Measurements from ENCODE around the gene SLC9C2.
"Not testable (repeated sequence)": the region's sequence is repeated elsewhere in the genome, so short reads cannot be mapped to it uniquely, and the experiment has no call there.

The SLC9C2 gene

DNA sequence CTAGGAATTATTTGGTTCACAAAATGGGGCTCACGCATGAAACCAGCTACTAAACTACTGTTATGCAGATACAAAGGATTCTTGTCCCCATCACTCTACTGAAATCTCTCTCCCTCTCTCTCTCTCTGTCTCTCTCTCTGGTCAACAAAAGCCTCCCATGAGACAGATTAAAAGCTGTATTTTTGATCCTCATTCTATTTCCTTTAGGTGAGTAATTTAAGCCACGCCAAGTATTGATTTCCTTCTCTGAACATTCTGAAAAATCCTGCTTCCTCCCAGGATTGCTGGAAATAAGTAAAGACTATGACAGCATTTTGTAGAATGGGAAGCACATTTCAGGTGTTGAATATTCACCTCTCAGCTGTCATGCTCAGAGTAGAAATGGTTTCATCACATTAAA lies 82.1 kb downstream of the SLC9C2 start:
- DNase-seq: no peak

GRCh38 chr1:173514503-173514902 lies 88.4 kb downstream of the SLC9C2 start:
- DNase-seq: not testable (repeated sequence)

GRCh38 chr1:173509797-173510196 lies 93.1 kb downstream of the SLC9C2 start:
- no peak for DNase-seq

DNA sequence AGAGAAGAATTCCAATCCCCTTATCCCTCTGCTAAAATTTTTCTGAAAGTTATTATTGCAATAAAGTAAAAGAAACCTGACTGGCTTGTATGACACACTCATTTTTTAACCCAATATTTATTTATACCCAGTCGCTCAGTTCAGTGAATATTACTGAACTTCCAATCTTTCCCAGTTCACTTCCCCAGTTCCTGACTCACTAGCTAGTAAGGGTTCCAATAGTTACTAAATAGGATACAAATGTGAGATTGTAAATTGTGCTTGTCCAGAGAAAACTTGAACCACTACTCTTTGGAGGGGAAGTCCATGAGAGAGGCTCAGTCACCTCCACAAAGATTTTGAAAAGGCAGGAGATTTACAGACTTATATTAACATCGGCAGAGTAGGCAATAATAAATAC lies 94.3 kb downstream of the SLC9C2 start:
- no peak for DNase-seq

DNA sequence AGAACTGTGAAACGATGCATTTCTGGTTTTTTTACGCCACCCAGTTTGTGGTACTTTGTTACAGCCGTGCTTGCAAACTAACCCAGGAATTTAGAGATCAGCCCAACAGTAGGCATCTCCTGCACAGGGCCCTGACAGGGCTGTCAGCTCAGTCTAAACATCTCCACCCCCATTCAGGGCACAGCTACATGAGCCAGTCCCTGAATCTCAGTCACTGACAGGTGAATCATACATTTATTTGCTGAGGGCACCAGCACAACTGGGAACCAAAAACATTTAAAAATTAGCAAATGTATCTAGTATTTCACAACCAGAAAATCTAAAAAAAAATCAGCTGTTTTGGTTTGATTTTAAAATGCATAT lies 95.0 kb downstream of the SLC9C2 start:
- DNase-seq: no peak

- DNase-seq: no peak
These were observed 95.5 kb downstream of the SLC9C2 start for GRCh38 chr1:173507205-173507846.

GRCh38 chr1:173506437-173506836 lies 96.4 kb downstream of the SLC9C2 start:
- no peak for DNase-seq

DNA sequence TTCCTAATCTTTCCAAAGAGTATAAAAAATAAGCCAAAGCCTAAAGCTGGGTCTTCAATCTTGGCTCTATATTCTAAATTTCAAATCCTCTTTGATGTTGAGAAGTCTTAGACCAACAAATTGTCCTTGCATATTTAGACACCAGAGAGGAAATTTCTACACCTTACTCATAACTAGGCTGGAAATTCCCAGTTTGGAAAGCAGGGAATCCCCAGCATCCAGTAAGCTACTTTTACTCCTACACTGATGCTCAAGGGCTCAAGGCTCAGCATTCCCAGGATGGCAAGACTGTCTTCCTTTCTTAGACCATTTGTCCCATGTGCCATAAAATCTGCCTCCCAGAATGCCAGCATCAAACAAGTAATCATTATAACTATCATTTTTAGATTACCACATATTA lies 97.5 kb downstream of the SLC9C2 start:
- DNase-seq: no peak

DNA sequence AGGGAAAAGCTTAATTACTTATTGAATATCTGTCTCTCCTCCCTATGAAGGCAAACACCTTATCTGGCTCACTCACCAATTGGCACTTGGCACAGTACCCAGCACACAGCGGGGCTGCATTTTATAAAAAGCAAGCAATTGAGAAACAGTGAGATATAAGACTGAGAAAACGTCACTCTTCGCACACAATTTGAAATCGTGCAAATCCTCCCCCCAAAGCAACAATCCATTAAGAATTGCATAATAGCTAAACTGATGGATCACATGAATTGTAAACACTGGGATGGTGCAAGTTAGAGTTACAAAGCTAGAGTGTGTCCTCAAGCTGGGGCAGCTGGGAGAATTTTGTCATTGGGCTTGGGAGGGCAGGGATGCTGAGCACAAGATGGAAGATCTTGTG lies 98.6 kb downstream of the SLC9C2 start:
- DNase-seq: no peak

DNA sequence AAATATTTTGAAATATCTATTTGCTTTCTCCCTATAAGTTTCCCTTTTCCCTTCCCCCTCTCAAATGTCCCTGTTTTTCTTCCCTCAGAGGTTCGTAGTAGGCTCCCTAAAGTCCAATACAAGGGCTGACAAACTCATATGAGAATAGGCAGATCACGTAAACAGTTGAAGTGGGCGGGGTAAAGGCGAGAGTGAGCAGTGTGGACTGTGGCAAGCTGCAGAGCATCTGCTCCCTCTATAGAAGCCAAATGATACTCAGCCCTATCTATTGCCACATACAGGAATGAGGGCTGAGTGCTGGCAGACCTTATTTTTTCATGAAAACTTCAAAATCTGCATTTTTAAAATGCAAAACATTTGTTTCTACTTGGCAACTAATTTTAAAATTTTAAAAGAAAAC lies 99.5 kb downstream of the SLC9C2 start:
- DNase-seq: peak; percentile 47

- no peak for DNase-seq
These were observed 100.8 kb downstream of the SLC9C2 start for GRCh38 chr1:173502104-173502503.

GRCh38 chr1:173499729-173500128 lies 103.1 kb downstream of the SLC9C2 start:
- DNase-seq: no peak

- no peak for DNase-seq
These were observed 106.0 kb downstream of the SLC9C2 start for GRCh38 chr1:173496757-173497320.

DNA sequence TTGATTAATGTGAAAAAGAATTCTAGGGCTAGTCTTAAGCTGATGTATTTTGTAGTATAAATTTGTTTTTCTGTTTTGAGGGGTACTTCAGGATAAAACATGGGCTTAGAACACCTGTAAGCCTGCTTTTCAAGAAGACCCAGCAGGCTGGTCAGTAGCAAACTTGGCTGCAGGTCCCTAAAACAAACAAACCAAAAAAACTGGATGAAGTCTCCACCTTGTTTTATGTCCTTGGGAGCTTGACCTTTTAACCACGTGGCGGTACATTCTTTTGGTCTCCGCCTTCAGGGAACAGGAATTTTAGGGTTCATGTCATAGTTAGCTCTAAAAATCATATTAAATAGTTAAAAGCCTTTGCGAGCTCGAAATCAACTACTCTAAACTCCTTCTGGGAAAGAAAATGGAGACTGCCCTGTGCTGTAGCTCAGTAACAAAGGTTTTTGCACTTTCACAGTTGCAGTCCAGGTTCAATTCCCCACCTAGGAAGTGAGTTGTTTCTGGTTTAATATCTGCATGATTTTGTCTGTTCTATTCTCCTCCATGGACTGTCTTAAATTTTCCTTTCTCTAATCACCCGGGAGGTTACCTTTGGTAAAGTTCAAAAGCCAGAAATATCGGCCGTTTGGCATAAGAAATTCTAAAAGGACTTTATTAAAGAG lies 107.1 kb downstream of the SLC9C2 start:
- DNase-seq: no peak

DNA sequence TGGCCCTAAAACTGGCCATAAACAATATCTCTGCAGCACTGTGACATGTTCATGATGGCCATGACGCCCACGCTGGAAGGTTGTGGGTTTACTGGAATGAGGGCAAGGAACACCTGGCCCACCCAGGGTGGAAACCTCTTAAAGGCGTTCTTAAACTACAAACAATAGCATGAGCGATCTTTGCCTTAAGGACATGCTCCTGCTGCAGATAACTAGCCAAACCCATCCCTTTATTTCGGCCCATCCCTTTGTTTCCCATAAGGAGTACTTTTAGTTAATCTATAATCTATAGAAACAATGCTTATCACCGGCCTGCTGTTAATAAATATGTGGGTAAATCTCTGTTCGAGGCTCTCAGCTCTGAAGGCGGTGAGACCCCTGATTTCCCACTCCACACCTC lies 109.7 kb downstream of the SLC9C2 start:
- not testable (repeated sequence) for DNase-seq

GRCh38 chr1:173491508-173491907 lies 111.4 kb downstream of the SLC9C2 start:
- DNase-seq: no peak

GRCh38 chr1:173489929-173490328 lies 112.9 kb downstream of the SLC9C2 start:
- no peak for DNase-seq

GRCh38 chr1:173489149-173489600 lies 113.7 kb downstream of the SLC9C2 start:
- DNase-seq: no peak

DNA sequence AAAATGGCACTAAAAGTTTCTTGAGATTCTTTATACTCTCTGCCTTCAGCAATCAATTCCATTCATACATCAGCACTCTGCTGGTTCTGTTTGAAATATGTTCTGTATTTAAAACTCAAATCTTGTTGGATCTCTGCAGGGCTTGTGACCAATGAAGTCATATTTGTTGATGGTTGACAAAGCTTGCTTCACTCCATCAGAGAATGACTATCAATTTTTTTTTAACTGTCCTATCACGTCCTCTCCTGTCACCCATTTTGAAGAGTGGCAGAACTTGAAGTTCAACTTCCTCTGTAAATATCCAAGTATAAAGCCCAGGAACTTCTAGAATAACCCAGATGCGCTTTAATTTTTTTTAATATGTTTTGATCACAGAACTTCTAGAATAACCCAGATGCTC lies 114.9 kb downstream of the SLC9C2 start:
- no peak for DNase-seq

GRCh38 chr1:173485401-173485800 lies 117.5 kb downstream of the SLC9C2 start:
- no peak for DNase-seq

DNA sequence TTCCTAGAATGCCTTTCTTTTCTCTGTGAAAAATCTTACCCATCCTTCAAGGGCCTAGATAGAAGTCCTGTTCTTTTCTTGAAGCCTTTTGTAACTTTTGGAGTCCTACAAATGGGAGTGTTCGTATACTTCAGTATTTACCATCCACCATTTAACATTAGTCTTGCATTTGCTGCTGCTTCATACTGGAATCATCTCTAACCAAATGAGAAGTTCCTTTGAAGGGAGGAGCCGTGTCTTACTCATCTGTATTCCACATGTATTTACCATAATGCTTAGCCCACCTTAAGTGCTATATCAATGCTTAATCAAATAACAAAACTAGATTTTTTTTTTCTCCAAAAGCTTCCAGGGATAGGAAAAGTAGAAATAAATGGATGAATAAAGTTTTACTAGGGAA lies 118.6 kb downstream of the SLC9C2 start:
- no peak for DNase-seq

DNA sequence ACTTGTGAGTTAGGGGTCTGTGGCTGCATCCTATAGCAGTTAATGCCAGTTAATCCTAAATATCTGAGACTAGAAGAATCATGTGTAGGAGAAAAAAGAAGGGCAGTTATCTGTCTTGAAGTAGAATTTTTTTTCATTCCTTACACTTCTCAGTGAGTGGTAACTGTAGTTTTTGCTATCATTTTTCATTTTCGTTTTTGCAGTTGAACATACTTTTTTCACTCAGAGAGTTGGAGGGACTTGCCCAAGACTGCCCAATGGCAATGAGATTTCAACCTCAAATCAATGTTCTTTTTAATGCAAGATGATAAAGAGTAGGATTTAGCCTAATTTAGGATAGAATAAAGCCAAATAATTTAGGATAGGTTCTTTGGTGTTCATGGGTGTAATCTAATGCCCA lies 120.2 kb downstream of the SLC9C2 start:
- no peak for DNase-seq

GRCh38 chr1:173481195-173481772 lies 121.6 kb downstream of the SLC9C2 start:
- no peak for DNase-seq

DNA sequence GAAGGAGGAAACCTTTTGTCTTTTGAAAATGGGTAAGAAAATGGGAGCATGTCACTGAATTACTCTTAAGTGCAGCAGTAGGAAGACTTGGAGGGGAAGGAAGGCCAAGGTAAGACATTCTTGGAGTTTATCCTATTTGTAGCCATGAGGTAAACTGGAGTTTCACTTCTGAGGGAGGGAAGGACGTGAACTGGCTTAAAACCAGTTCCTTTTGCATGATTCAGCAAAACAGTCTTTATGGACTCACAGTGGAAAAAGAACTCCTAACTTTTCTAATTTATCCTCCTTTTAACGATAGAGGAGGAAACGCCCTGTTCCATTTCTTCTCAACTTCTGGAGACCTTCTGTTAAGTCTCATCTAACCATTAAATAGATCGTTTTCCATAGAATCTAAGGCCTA lies 123.2 kb downstream of the SLC9C2 start:
- DNase-seq: no peak

Measured in NCI-H1694 (cell line).